ENCODE results near the gene FCSK.

DNA sequence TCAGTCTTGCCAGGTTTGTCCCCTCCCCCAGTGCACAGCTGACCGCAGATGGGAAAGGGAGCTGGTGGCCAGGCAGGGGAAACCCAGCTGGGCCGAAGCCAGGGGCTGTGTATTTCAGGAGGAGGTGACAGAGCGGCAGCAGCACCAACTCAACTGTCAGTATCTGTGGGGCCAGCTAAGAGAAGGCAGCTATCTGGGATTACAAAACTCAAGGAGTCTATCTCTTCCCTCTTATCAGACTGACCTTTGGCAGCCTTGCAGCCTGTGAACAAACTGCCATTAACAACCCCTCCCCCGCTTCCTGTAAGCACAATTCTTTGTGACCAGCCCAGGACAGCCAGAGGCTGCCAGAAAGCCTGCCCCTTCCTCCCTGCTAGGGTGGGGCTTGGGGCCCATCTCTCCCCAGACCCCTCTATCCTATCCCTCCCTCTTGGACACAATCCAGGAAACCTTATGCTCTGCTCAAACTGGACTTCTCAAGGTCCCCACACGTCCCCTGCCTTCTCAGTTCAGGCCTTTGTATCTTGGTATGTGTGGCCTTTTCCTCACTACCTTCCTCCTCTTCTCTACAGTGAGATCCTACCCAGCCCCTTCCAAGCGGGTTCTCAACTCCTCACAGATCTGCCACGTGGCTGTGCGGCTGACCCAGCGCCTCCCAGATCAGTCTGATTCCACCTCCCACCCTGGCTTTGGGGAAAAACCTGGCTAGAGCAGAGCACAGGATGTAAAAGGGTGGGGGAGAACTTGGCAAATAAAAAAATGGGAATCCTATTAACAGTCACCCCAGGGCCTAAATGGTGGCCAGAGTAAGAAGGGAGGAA is 26.0 kb upstream of the FCSK start:
- TF ChIP-seq EP300 (IDR thresholded peaks at IDR 0.05; ENCODE audit: borderline replicate concordance in 1 of 2, low read depth in 2 of 2, low read length in 2 of 2) (peak in 1 of 2 experiments; percentile 6; a peak in 1 of 3 replicates), POLR2A (IDR thresholded peaks at IDR 0.05; ENCODE audit: control extremely low read depth in 1 of 2, low read depth in 2 of 2, low read length in 2 of 2) (peak in 1 of 2 experiments; percentile 56; a peak in 1 of 3 replicates)
- TF ChIP-seq, protein P1, sequence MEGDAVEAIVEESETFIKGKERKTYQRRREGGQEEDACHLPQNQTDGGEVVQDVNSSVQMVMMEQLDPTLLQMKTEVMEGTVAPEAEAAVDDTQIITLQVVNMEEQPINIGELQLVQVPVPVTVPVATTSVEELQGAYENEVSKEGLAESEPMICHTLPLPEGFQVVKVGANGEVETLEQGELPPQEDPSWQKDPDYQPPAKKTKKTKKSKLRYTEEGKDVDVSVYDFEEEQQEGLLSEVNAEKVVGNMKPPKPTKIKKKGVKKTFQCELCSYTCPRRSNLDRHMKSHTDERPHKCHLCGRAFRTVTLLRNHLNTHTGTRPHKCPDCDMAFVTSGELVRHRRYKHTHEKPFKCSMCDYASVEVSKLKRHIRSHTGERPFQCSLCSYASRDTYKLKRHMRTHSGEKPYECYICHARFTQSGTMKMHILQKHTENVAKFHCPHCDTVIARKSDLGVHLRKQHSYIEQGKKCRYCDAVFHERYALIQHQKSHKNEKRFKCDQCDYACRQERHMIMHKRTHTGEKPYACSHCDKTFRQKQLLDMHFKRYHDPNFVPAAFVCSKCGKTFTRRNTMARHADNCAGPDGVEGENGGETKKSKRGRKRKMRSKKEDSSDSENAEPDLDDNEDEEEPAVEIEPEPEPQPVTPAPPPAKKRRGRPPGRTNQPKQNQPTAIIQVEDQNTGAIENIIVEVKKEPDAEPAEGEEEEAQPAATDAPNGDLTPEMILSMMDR (IDR thresholded peaks at IDR 0.05; ENCODE audit: control extremely low read depth in 1 of 3, insufficient read depth in 1 of 3, low read depth in 1 of 3, low read length in 3 of 3), result no peak
